HG03139 (cell line): ENCODE data around the gene UGT1A9.

Experiments used
- ATAC-seq: cut with Tn5 transposase; IDR thresholded peaks from one replicate; pipeline ENCODE4 v1.9.1; 2021; ENCODE audit not compliant: unreplicated experiment

Gene UGT1A9

GRCh38 chr2:233758141-233758540 is 86.4 kb downstream of the UGT1A9 start:
- no peak for ATAC-seq

GRCh38 chr2:233758849-233759248 is 87.2 kb downstream of the UGT1A9 start:
- ATAC-seq = no peak

GRCh38 chr2:233760043-233760442 is 88.3 kb downstream of the UGT1A9 start, which contains the start of gene UGT1A1:
Gene UGT1A1, plus strand, starts transcription at chr2:233760270. Its CDS starts 18 bp downstream, at chr2:233760288.
- ATAC-seq = no peak

GRCh38 chr2:233761040-233761769 is 89.5 kb downstream of the UGT1A9 start:
- no peak for ATAC-seq

- no peak for ATAC-seq
These were observed 92.6 kb downstream of the UGT1A9 start for GRCh38 chr2:233764264-233764663.

GRCh38 chr2:233764761-233765160 is 93.1 kb downstream of the UGT1A9 start:
- ATAC-seq = no peak

- no peak for ATAC-seq
These were observed 94.7 kb downstream of the UGT1A9 start for GRCh38 chr2:233766416-233766815.

- no peak for ATAC-seq
These were observed 96.4 kb downstream of the UGT1A9 start for GRCh38 chr2:233768076-233768475.

- no peak for ATAC-seq
These were observed 97.6 kb downstream of the UGT1A9 start for GRCh38 chr2:233769260-233769659.

GRCh38 chr2:233772153-233772552 is 100.5 kb downstream of the UGT1A9 start:
- no peak for ATAC-seq

- ATAC-seq = no peak
These were observed 100.9 kb downstream of the UGT1A9 start for GRCh38 chr2:233772583-233772982.

- ATAC-seq = no peak
These were observed 102.2 kb downstream of the UGT1A9 start for GRCh38 chr2:233773854-233774253.

GRCh38 chr2:233775414-233775813 is 103.7 kb downstream of the UGT1A9 start:
- ATAC-seq = no peak

- no peak for ATAC-seq
These were observed 106.3 kb downstream of the UGT1A9 start, which contains the start of gene MROH2A for GRCh38 chr2:233778030-233778429. Gene MROH2A, plus strand, starts transcription at chr2:233778330. Its CDS starts 1,029 bp downstream, at chr2:233779359.

- no peak for ATAC-seq
These were observed 108.0 kb downstream of the UGT1A9 start for GRCh38 chr2:233779722-233780121.

- no peak for ATAC-seq
These were observed 109.1 kb downstream of the UGT1A9 start for GRCh38 chr2:233780771-233781170.

- ATAC-seq = no peak
These were observed 117.9 kb downstream of the UGT1A9 start for GRCh38 chr2:233789554-233789953.

- no peak for ATAC-seq
These were observed 119.6 kb downstream of the UGT1A9 start for GRCh38 chr2:233791151-233791882.

- ATAC-seq = no peak
These were observed 120.2 kb downstream of the UGT1A9 start for GRCh38 chr2:233791883-233792329.

- ATAC-seq = no peak
These were observed 121.0 kb downstream of the UGT1A9 start for GRCh38 chr2:233792720-233793119.

- no peak for ATAC-seq
These were observed 121.9 kb downstream of the UGT1A9 start for GRCh38 chr2:233793465-233794127.
